H9 (cell line): ENCODE measurements around the gene FHOD3. TPM values are rescaled to one million over a fixed set of nuclear protein-coding genes. Genes with fewer than 3 reads are reported as not detected.

Experiments used
- DNase-seq: peaks from one replicate; pipeline ENCODE4 v3.0.0-alpha.2; 2017
- H2AFZ ChIP-seq: one replicate; pipeline ENCODE4 v1.6.1; 2013; ENCODE audit warnings: mild to moderate bottlenecking, low read length, control low read depth, moderate library complexity
- H2AK5ac ChIP-seq: 2 replicates; pipeline ENCODE4 v1.6.1; 2013; ENCODE audit warnings: low read length, control low read depth, mixed read lengths; ENCODE audit not compliant: insufficient read length
- H2BK120ac ChIP-seq: one replicate; pipeline ENCODE4 v1.6.1; 2013; ENCODE audit warnings: low read depth, mild to moderate bottlenecking, low read length, control low read depth, inconsistent platforms; ENCODE audit not compliant: poor library complexity, severe bottlenecking
- H2BK12ac ChIP-seq: 2 replicates; pipeline ENCODE4 v1.6.1; 2013; ENCODE audit warnings: low read length, control low read depth, mixed read lengths, low read depth; ENCODE audit not compliant: insufficient read length
- H2BK15ac ChIP-seq: 2 replicates; pipeline ENCODE4 v1.6.1; 2013; ENCODE audit warnings: low read depth, low read length, control low read depth
- H2BK20ac ChIP-seq: one replicate; pipeline ENCODE4 v1.6.1; 2013; ENCODE audit warnings: low read depth, mild to moderate bottlenecking, low read length, control low read depth, inconsistent platforms; ENCODE audit not compliant: poor library complexity, severe bottlenecking
- H2BK5ac ChIP-seq: 2 replicates; pipeline ENCODE4 v1.6.1; 2013; ENCODE audit warnings: low read length, control low read depth, mixed read lengths; ENCODE audit not compliant: insufficient read length
- H3K14ac ChIP-seq: 2 replicates; pipeline ENCODE4 v1.6.1; 2013; ENCODE audit warnings: low read length, control low read depth; ENCODE audit not compliant: insufficient read depth
- H3K18ac ChIP-seq: 2 replicates; pipeline ENCODE4 v1.6.1; 2013; ENCODE audit warnings: low read depth, mild to moderate bottlenecking, mixed read lengths, low read length, control low read depth; ENCODE audit not compliant: insufficient read length
- H3K23ac ChIP-seq: 2 replicates; pipeline ENCODE4 v1.6.1; 2013; ENCODE audit warnings: low read length, control low read depth, mixed read lengths, low read depth; ENCODE audit not compliant: insufficient read length
- H3K23me2 ChIP-seq: 2 replicates; pipeline ENCODE4 v1.6.1; 2013; ENCODE audit warnings: low read depth, mild to moderate bottlenecking, mixed read lengths, low read length, control low read depth; ENCODE audit not compliant: insufficient read length, poor library complexity, severe bottlenecking
- H3K27ac ChIP-seq: 2 replicates; pipeline ENCODE4 v1.5.1; 2013; ENCODE audit warnings: low read length, control low read depth, mixed read lengths, low read depth; ENCODE audit not compliant: insufficient read length
- H3K27me3 ChIP-seq: 2 replicates; pipeline ENCODE4 v1.6.1; 2013; ENCODE audit warnings: low read length, control low read depth, inconsistent platforms; ENCODE audit not compliant: insufficient read depth
- H3K4ac ChIP-seq: 2 replicates; pipeline ENCODE4 v1.6.1; 2013; ENCODE audit warnings: low read depth, mild to moderate bottlenecking, control low read depth, inconsistent platforms, low read length, moderate library complexity
- H3K4me1 ChIP-seq: 2 replicates; pipeline ENCODE4 v1.6.1; 2013; ENCODE audit warnings: low read length, control low read depth, inconsistent platforms; ENCODE audit not compliant: insufficient read depth
- H3K4me2 ChIP-seq: 2 replicates; pipeline ENCODE4 v1.6.1; 2013; ENCODE audit warnings: low read length, control low read depth, mixed read lengths; ENCODE audit not compliant: insufficient read length, insufficient read depth
- H3K56ac ChIP-seq: 2 replicates; pipeline ENCODE4 v1.6.1; 2013; ENCODE audit warnings: low read depth, mild to moderate bottlenecking, mixed read lengths, low read length, control low read depth; ENCODE audit not compliant: insufficient read length
- H3K79me1 ChIP-seq: 2 replicates; pipeline ENCODE4 v1.6.1; 2013; ENCODE audit warnings: low read depth, mild to moderate bottlenecking, moderate library complexity, low read length, control low read depth, inconsistent platforms; ENCODE audit not compliant: insufficient read depth, poor library complexity, severe bottlenecking
- H3K79me2 ChIP-seq: 2 replicates; pipeline ENCODE4 v1.6.1; 2013; ENCODE audit warnings: low read length, control low read depth, inconsistent platforms; ENCODE audit not compliant: insufficient read depth
- H3K9ac ChIP-seq: 2 replicates; pipeline ENCODE4 v1.6.1; 2013; ENCODE audit warnings: low read length, control low read depth, mixed read lengths; ENCODE audit not compliant: insufficient read length; ENCODE audit errors: extremely low read depth
- H3K9me3 ChIP-seq: one replicate; pipeline ENCODE4 v1.6.1; 2013; ENCODE audit warnings: low read depth, low read length, inconsistent platforms; ENCODE audit not compliant: control insufficient read depth
- H3T11ph ChIP-seq: one replicate; pipeline ENCODE4 v1.6.1; 2013; ENCODE audit warnings: mild to moderate bottlenecking, low read length, control low read depth, inconsistent platforms
- H4K20me1 ChIP-seq: one replicate; pipeline ENCODE4 v1.6.1; 2013; ENCODE audit not compliant: control insufficient read depth, insufficient read length, insufficient read depth
- H4K5ac ChIP-seq: 2 replicates; pipeline ENCODE4 v1.6.1; 2013; ENCODE audit warnings: low read depth, mild to moderate bottlenecking, mixed read lengths, low read length, control low read depth; ENCODE audit not compliant: insufficient read length
- H4K8ac ChIP-seq: replicated peaks from 2 replicates; pipeline ENCODE4 v1.6.1; 2013; ENCODE audit warnings: low read length, control low read depth, mixed read lengths, low read depth; ENCODE audit not compliant: insufficient read length
- H4K91ac ChIP-seq: 2 replicates; pipeline ENCODE4 v1.6.1; 2013; ENCODE audit warnings: low read depth, mild to moderate bottlenecking, moderate library complexity, mixed read lengths, low read length, control low read depth; ENCODE audit not compliant: insufficient read length
- H3K27ac Mint-ChIP-seq, 3 experiments: 2 replicates in 2 of 3; 3 replicates in 1 of 3; pipeline ENCODE4 v1.8.0; 2020 to 2021; ENCODE audit warnings: mixed read lengths in 3 of 3, mild to moderate bottlenecking in 1 of 3, moderate library complexity in 1 of 3
- H3K27me3 Mint-ChIP-seq: 2 replicates; pipeline ENCODE4 v1.8.0; 2021; ENCODE audit warnings: low read depth, mild to moderate bottlenecking, moderate library complexity, mixed read lengths
- H3K36me3 Mint-ChIP-seq, 3 experiments: 2 replicates in 2 of 3; 3 replicates in 1 of 3; pipeline ENCODE4 v1.8.0; 2020 to 2021; ENCODE audit warnings: low read depth in 3 of 3, mixed read lengths in 3 of 3; ENCODE audit not compliant: insufficient read depth in 1 of 3
- H3K4me1 Mint-ChIP-seq, 2 experiments: 2 replicates each; pipeline ENCODE4 v1.8.0; 2020; ENCODE audit warnings: mixed read lengths in 2 of 2
- H3K4me3 Mint-ChIP-seq, 2 experiments: 2 replicates in 1 of 2; 3 replicates in 1 of 2; pipeline ENCODE4 v1.8.0; 2020 to 2021; ENCODE audit warnings: mild to moderate bottlenecking in 2 of 2, mixed read lengths in 2 of 2, moderate library complexity in 1 of 2
- H3K9me3 Mint-ChIP-seq, 2 experiments: 2 replicates in 1 of 2; 3 replicates in 1 of 2; pipeline ENCODE4 v1.8.0; 2020; ENCODE audit warnings: mild to moderate bottlenecking in 2 of 2, mixed read lengths in 2 of 2, moderate library complexity in 1 of 2
- CTCF ChIP-seq: fragments of 200-600 bp; sonication (generic); conservative IDR thresholded peaks from 3 replicates; pipeline ENCODE4 v1.8.0; 2021; ENCODE audit warnings: antibody characterized with exemption, mild to moderate bottlenecking
- WGBS: extraction: QIAGEN DNeasy Blood & Tissue Kit; methylation state at CpG from one replicate; pipeline ENCODE4 v1.1.7; 2013; ENCODE audit warnings: missing lambda C conversion rate, low lambda C conversion rate, mixed read lengths; ENCODE audit not compliant: insufficient read length; ENCODE audit errors: extremely low coverage; 5-methylcytosine and 5-hydroxymethylcytosine counted together
- total RNA-seq: library from RNA; stranded (reverse); gene quantifications from 2 replicates; pipeline ENCODE4 v1.2.1, GENCODE V29; 2021

Gene FHOD3
- total RNA-seq, 1 experiment from 2014 or later = 8.0 TPM

- Mint-ChIP-seq H3K4me3 (no peak overlapping the region), H3K4me1 (no peaks in the 10 kb centered on the region), H3K36me3 (no peaks in the 10 kb centered on the region), H3K9me3 (no peaks in the 10 kb centered on the region), H3K27ac (no peak overlapping the region), H3K27me3 (no peaks in the 10 kb centered on the region)
- no CpG with 5 or more reads among the region's 2 CpGs for WGBS
- no peak overlapping the region for H2BK20ac ChIP-seq
- H3K79me2 ChIP-seq = no peaks in the 10 kb centered on the region
- no peak overlapping the region for H2BK5ac ChIP-seq
- no peak overlapping the region for H2AFZ ChIP-seq
- H3K4me2 ChIP-seq = no peak overlapping the region
- no peak overlapping the region for H3K23ac ChIP-seq
- H3K4ac ChIP-seq = no peak overlapping the region
- TF ChIP-seq CTCF = no peak
- DNase-seq = no peak
- no peak overlapping the region for H4K91ac ChIP-seq
- no peak overlapping the region for H3K9ac ChIP-seq
- H3T11ph ChIP-seq = no peak overlapping the region
- H3K79me1 ChIP-seq = no peaks in the 10 kb centered on the region
- H3K27me3 ChIP-seq = no peaks in the 10 kb centered on the region
- no peaks in the 10 kb centered on the region for H4K20me1 ChIP-seq
- no peaks in the 10 kb centered on the region for H3K23me2 ChIP-seq
- H3K14ac ChIP-seq = no peak overlapping the region
- no peak overlapping the region for H2BK15ac ChIP-seq
- H3K56ac ChIP-seq = no peak overlapping the region
- no peak overlapping the region for H2AK5ac ChIP-seq
- H3K18ac ChIP-seq = no peak overlapping the region
- no peaks in the 10 kb centered on the region for H3K9me3 ChIP-seq
- no peak overlapping the region for H2BK12ac ChIP-seq
- H2BK120ac ChIP-seq = no peak overlapping the region
- no peak overlapping the region for H4K5ac ChIP-seq
- H4K8ac ChIP-seq = no peak overlapping the region
- H3K27ac ChIP-seq = no peak overlapping the region
- no peaks in the 10 kb centered on the region for H3K4me1 ChIP-seq
Measured at GRCh38 chr18:36697905-36698304, 400.4 kb downstream of the FHOD3 start.
